Dendritic cell treated with granulocyte-macrophage colony-stimulating factor and Interleukin-4, amounts not matched to agents 40 ng/mL and 50 ng/mL, for 4 days (primary cell): ENCODE data around the gene DHRS9.
A peak's percentile ranks its signal among the peaks of the same experiment; 100 is the strongest.
"Not testable (repeated sequence)": the region's sequence is repeated elsewhere in the genome, so short reads cannot be mapped to it uniquely, and the experiment has no call there.

Source experiments
- H3K27ac Mint-ChIP-seq: one replicate; pipeline ENCODE4 v1.8.0; 2022; ENCODE audit warnings: mild to moderate bottlenecking, mixed read lengths
- H3K27me3 Mint-ChIP-seq: one replicate; pipeline ENCODE4 v1.8.0; 2022; ENCODE audit warnings: mild to moderate bottlenecking, mixed read lengths
- H3K36me3 Mint-ChIP-seq: one replicate; pipeline ENCODE4 v1.8.0; 2022; ENCODE audit warnings: low read depth, mixed read lengths
- H3K4me1 Mint-ChIP-seq: one replicate; pipeline ENCODE4 v1.8.0; 2022; ENCODE audit warnings: low read depth, mixed read lengths
- H3K4me3 Mint-ChIP-seq: one replicate; pipeline ENCODE4 v1.8.0; 2022; ENCODE audit warnings: mild to moderate bottlenecking, moderate library complexity, mixed read lengths
- H3K9me3 Mint-ChIP-seq: one replicate; pipeline ENCODE4 v1.8.0; 2022; ENCODE audit warnings: mixed read lengths
- intact Hi-C: fragments of 100-400 bp; cut with micrococcal nuclease; formaldehyde crosslinking; loops from one replicate; pipeline ENCODE4 v1.15.0; 2022

Gene DHRS9

GRCh38 chr2:169046440-169047151 lies 22.8 kb upstream of the DHRS9 start:
- Mint-ChIP-seq H3K4me1 (peaks cover 48% of the 10 kb centered on the region), H3K9me3 (peaks cover 40% of the 10 kb centered on the region), H3K27me3 (no peaks in the 10 kb centered on the region), H3K36me3 (peaks cover 26% of the 10 kb centered on the region), H3K27ac (peak overlapping the region; percentile 81), H3K4me3 (no peak overlapping the region)
- intact Hi-C loops: no loop called here

GRCh38 chr2:169047256-169048250 lies 21.8 kb upstream of the DHRS9 start:
- H3K36me3 Mint-ChIP-seq: peaks cover 19% of the 10 kb centered on the region
- peaks cover 48% of the 10 kb centered on the region for H3K4me1 Mint-ChIP-seq
- H3K4me3 Mint-ChIP-seq: no peak overlapping the region
- H3K27ac Mint-ChIP-seq: peak overlapping the region; percentile 81
- peaks cover 30% of the 10 kb centered on the region for H3K9me3 Mint-ChIP-seq
- intact Hi-C loops: no loop called here
- H3K27me3 Mint-ChIP-seq: no peaks in the 10 kb centered on the region

GRCh38 chr2:169049142-169049541 lies 20.2 kb upstream of the DHRS9 start:
- no peak overlapping the region for H3K4me3 Mint-ChIP-seq
- no peaks in the 10 kb centered on the region for H3K27me3 Mint-ChIP-seq
- H3K27ac Mint-ChIP-seq: peak overlapping the region; percentile 1
- H3K4me1 Mint-ChIP-seq: peaks cover 48% of the 10 kb centered on the region
- H3K36me3 Mint-ChIP-seq: peaks cover 10% of the 10 kb centered on the region
- peaks cover 14% of the 10 kb centered on the region for H3K9me3 Mint-ChIP-seq
- intact Hi-C loops: no loop called here

GRCh38 chr2:169050476-169051240 lies 18.7 kb upstream of the DHRS9 start:
- H3K4me1 Mint-ChIP-seq: peaks cover 48% of the 10 kb centered on the region
- no peak overlapping the region for H3K4me3 Mint-ChIP-seq
- peaks cover 15% of the 10 kb centered on the region for H3K9me3 Mint-ChIP-seq
- intact Hi-C loops: no loop called here
- H3K27ac Mint-ChIP-seq: peak overlapping the region; percentile 76
- peaks cover 14% of the 10 kb centered on the region for H3K36me3 Mint-ChIP-seq
- H3K27me3 Mint-ChIP-seq: no peaks in the 10 kb centered on the region

GRCh38 chr2:169054575-169054974 lies 14.8 kb upstream of the DHRS9 start:
- peaks cover 13% of the 10 kb centered on the region for H3K4me1 Mint-ChIP-seq
- H3K27me3 Mint-ChIP-seq, H3K27ac Mint-ChIP-seq, H3K4me3 Mint-ChIP-seq, intact Hi-C loops: not testable (repeated sequence)
- peaks cover 16% of the 10 kb centered on the region for H3K36me3 Mint-ChIP-seq
- H3K9me3 Mint-ChIP-seq: peaks cover 34% of the 10 kb centered on the region

GRCh38 chr2:169064199-169064598 lies 5.2 kb upstream of the DHRS9 start:
- H3K27ac Mint-ChIP-seq, intact Hi-C loops, H3K9me3 Mint-ChIP-seq, H3K27me3 Mint-ChIP-seq, H3K4me3 Mint-ChIP-seq, H3K36me3 Mint-ChIP-seq: not testable (repeated sequence)
- H3K4me1 Mint-ChIP-seq: peaks cover 45% of the 10 kb centered on the region

- Mint-ChIP-seq H3K4me3 (no peak overlapping the region), H3K4me1 (peaks cover 57% of the 10 kb centered on the region), H3K27ac (no peak overlapping the region), H3K9me3 (no peaks in the 10 kb centered on the region), H3K27me3 (no peaks in the 10 kb centered on the region), H3K36me3 (no peaks in the 10 kb centered on the region)
- intact Hi-C loops: no loop called here
Measured at GRCh38 chr2:169065422-169065821, 3.9 kb upstream of the DHRS9 start.

GRCh38 chr2:169065864-169066517 lies 3.4 kb upstream of the DHRS9 start:
- intact Hi-C loops: no loop called here
- Mint-ChIP-seq H3K27me3 (no peaks in the 10 kb centered on the region), H3K36me3 (no peaks in the 10 kb centered on the region), H3K4me1 (peaks cover 63% of the 10 kb centered on the region), H3K4me3 (no peak overlapping the region), H3K27ac (peak overlapping the region; percentile 57), H3K9me3 (no peaks in the 10 kb centered on the region)

GRCh38 chr2:169066897-169067296 lies 2.5 kb upstream of the DHRS9 start:
- Mint-ChIP-seq H3K4me1 (peaks cover 65% of the 10 kb centered on the region), H3K27ac (peak overlapping the region; percentile 57), H3K36me3 (no peaks in the 10 kb centered on the region), H3K9me3 (no peaks in the 10 kb centered on the region), H3K4me3 (peak overlapping the region; percentile 13), H3K27me3 (no peaks in the 10 kb centered on the region)
- intact Hi-C loops: no loop called here

- Mint-ChIP-seq H3K27me3 (no peaks in the 10 kb centered on the region), H3K36me3 (no peaks in the 10 kb centered on the region), H3K4me3 (peak overlapping the region; percentile 47), H3K9me3 (no peaks in the 10 kb centered on the region), H3K4me1 (peaks cover 82% of the 10 kb centered on the region), H3K27ac (peak overlapping the region; percentile 60)
- intact Hi-C loops: no loop called here
Measured at GRCh38 chr2:169069833-169070232, 470 bp downstream of the DHRS9 start.

- Mint-ChIP-seq H3K4me1 (peaks cover 81% of the 10 kb centered on the region), H3K27ac (peak overlapping the region; percentile 86), H3K36me3 (no peaks in the 10 kb centered on the region), H3K9me3 (no peaks in the 10 kb centered on the region), H3K4me3 (peak overlapping the region; percentile 59), H3K27me3 (no peaks in the 10 kb centered on the region)
- intact Hi-C loops: no loop called here
Measured at GRCh38 chr2:169071455-169071854, 2.1 kb downstream of the DHRS9 start.

GRCh38 chr2:169072163-169072925 lies 3.0 kb downstream of the DHRS9 start:
- Mint-ChIP-seq H3K36me3 (no peaks in the 10 kb centered on the region), H3K27ac (peak overlapping the region; percentile 86), H3K9me3 (no peaks in the 10 kb centered on the region), H3K27me3 (no peaks in the 10 kb centered on the region), H3K4me3 (no peak overlapping the region), H3K4me1 (peaks cover 75% of the 10 kb centered on the region)
- intact Hi-C loops: loop anchor here (1.0 kb wide), 2 partner anchors 8 to 34 kb away; no protein-coding TSS in a partner anchor
